Uterus (tissue), 4 donors: ENCODE results near the gene FAM210B. TPM values are rescaled to one million over a fixed set of nuclear protein-coding genes. Genes with fewer than 3 reads are reported as not detected.

Experiments
- DNase-seq, 2 donors: peaks; one replicate each; pipeline ENCODE4 v3.0.0-alpha.2; 2019 to 2020
- H3K27ac ChIP-seq, 2 donors: fragments of 200-600 bp; sonication (generic); 1 replicate in 1 of 2; 2 replicates in 1 of 2; pipeline ENCODE4 v1.5.1; 2016 to 2018
- H3K27me3 ChIP-seq, 2 donors: fragments of 200-600 bp; sonication (generic); one replicate each; pipeline ENCODE4 v1.5.1; 2018 to 2019; ENCODE audit warnings: control low read depth in 1 of 2
- H3K36me3 ChIP-seq, 2 donors: fragments of 200-600 bp; sonication (generic); one replicate each; pipeline ENCODE4 v1.5.1; 2019; ENCODE audit warnings: control low read depth in 1 of 2
- H3K4me1 ChIP-seq, 2 donors: fragments of 200-600 bp; sonication (generic); one replicate each; pipeline ENCODE4 v1.5.1; 2018 to 2019; ENCODE audit warnings: control low read depth in 1 of 2
- H3K4me3 ChIP-seq, 2 donors: fragments of 200-600 bp; sonication (generic); 1 replicate in 1 of 2; 2 replicates in 1 of 2; pipeline ENCODE4 v1.5.1; 2018 to 2019; ENCODE audit warnings: mild to moderate bottlenecking in 1 of 2
- H3K9me3 ChIP-seq, 2 donors: fragments of 200-600 bp; sonication (generic); one replicate each; pipeline ENCODE4 v1.5.1; 2019; ENCODE audit warnings: control low read depth in 1 of 2
- POLR2A ChIP-seq, 2 donors: fragments of 450-650 bp; IDR thresholded peaks; one replicate each; pipeline ENCODE4 v1.6.1; 2016; ENCODE audit warnings: antibody characterized with exemption in 2 of 2, mild to moderate bottlenecking in 1 of 2, moderate library complexity in 1 of 2
- intact Hi-C: fragments of 100-400 bp; cut with DNase I; formaldehyde crosslinking; loops from one replicate; pipeline ENCODE4 v1.15.1; 2023; ENCODE audit warnings: low total_unique reads
- total RNA-seq, 4 donors: library from RNA; depleted of rRNA in 3 of 4; stranded (reverse); fragments of >200 nt in 3 of 4; gene quantifications; one replicate each; pipeline versions ENCODE4 v1.1.0 to v1.2.4, GENCODE V29; 2014 to 2023
- TF ChIP-seq, protein P1 (sequence below), 4 experiments: fragments of 200-600 bp in 2 of 4; fragments of 450-650 bp in 2 of 4; sonication (generic) in 2 of 4; IDR thresholded peaks; one replicate each; pipeline ENCODE4 v1.5.1; 2016 to 2019; ENCODE audit warnings: antibody characterized with exemption in 4 of 4, mild to moderate bottlenecking in 2 of 4, moderate library complexity in 1 of 4
- donor health status: DM: yes; HTN: yes; CAD: no.

The FAM210B gene
- total RNA-seq, 4 donors from 2014 or later: 28.2 to 46.5 (median 37.4) TPM

GRCh38 chr20:56391596-56392131, 32.9 kb downstream of the FAM210B start:
- DNase-seq: no peak
- H3K27ac ChIP-seq: peak overlapping the region; percentile 85 to 90
- H3K36me3 ChIP-seq: no peaks in the 10 kb centered on the region
- peak overlapping the region; percentile 60 to 93 for H3K4me3 ChIP-seq
- TF ChIP-seq POLR2A (IDR thresholded peaks at IDR 0.05): no peak
- no peaks in the 10 kb centered on the region for H3K4me1 ChIP-seq
- intact Hi-C loops: no loop called here
- H3K9me3 ChIP-seq: no peaks in the 10 kb centered on the region
- no peaks in the 10 kb centered on the region for H3K27me3 ChIP-seq

GRCh38 chr20:56392132-56392880, 33.5 kb downstream of the FAM210B start, which contains the start of the genes AURKA and CSTF1:
AURKA (minus strand) TSS chr20:56392215; CDS start chr20:56388197, 4,018 bp downstream.
CSTF1 (plus strand) TSS chr20:56392645; CDS start chr20:56395553, 2,908 bp downstream.
- no peaks in the 10 kb centered on the region for H3K27me3 ChIP-seq
- H3K27ac ChIP-seq: peak within 1 kb of the TSS; percentile 85 to 90

DNA sequence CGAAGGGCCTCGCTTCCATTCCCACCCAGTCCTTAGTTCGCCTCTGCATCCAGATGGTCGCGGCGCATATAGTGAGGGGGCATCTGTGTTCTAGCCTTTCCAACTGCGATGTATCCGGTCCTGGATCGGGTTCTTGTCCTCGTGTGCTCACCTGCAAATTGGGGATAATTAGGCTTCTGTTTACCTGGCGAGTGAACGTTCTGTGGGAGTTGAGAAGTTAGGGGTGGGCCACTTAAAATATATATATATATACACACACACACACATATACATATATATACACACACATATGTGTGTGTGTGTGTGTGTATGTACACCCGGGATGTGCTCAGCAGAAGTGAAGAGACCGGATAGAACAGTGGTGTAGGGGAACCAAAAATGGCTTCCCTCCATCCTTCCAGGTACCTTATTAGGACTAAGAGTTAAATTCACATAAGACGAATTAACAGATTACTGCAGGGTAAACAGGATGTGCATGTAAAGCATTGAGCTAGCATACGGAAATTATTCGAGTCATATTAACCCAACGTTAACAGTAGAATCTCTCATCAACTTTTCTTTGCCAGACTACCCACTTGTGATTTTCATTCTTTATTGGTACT, 34.2 kb downstream of the FAM210B start:
- H3K9me3 ChIP-seq: no peaks in the 10 kb centered on the region
- H3K4me1 ChIP-seq: no peaks in the 10 kb centered on the region
- no peak for TF ChIP-seq POLR2A (IDR thresholded peaks at IDR 0.05)
- TF ChIP-seq, protein P1, sequence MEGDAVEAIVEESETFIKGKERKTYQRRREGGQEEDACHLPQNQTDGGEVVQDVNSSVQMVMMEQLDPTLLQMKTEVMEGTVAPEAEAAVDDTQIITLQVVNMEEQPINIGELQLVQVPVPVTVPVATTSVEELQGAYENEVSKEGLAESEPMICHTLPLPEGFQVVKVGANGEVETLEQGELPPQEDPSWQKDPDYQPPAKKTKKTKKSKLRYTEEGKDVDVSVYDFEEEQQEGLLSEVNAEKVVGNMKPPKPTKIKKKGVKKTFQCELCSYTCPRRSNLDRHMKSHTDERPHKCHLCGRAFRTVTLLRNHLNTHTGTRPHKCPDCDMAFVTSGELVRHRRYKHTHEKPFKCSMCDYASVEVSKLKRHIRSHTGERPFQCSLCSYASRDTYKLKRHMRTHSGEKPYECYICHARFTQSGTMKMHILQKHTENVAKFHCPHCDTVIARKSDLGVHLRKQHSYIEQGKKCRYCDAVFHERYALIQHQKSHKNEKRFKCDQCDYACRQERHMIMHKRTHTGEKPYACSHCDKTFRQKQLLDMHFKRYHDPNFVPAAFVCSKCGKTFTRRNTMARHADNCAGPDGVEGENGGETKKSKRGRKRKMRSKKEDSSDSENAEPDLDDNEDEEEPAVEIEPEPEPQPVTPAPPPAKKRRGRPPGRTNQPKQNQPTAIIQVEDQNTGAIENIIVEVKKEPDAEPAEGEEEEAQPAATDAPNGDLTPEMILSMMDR (IDR thresholded peaks at IDR 0.05): no peak
- no peaks in the 10 kb centered on the region for H3K27me3 ChIP-seq
- no peak for DNase-seq
- no peaks in the 10 kb centered on the region for H3K36me3 ChIP-seq
- peak overlapping the region; percentile 85 to 90 for H3K27ac ChIP-seq
- peak overlapping the region; percentile 60 to 93 for H3K4me3 ChIP-seq
- intact Hi-C loops: no loop called here

More at GRCh38 chr20:56392132-56392880, 33.5 kb downstream of the FAM210B start, which contains the start of the genes AURKA and CSTF1:
- intact Hi-C loops: no loop called here
- Histone ChIP-seq H3K4me3 (peak within 1 kb of the TSS; percentile 60 to 93), H3K36me3 (no peaks in the 10 kb centered on the region), H3K9me3 (no peaks in the 10 kb centered on the region), H3K4me1 (no peaks in the 10 kb centered on the region)
- peak; percentile 99 to 100 for DNase-seq
- TF ChIP-seq POLR2A (IDR thresholded peaks at IDR 0.05): peak; percentile 23 to 51
- TF ChIP-seq, protein P1 (IDR thresholded peaks at IDR 0.05): no peak

- H3K36me3 ChIP-seq: no peaks in the 10 kb centered on the region
- intact Hi-C loops: no loop called here
- H3K27ac ChIP-seq: no peak overlapping the region
- H3K9me3 ChIP-seq: no peaks in the 10 kb centered on the region
- no peaks in the 10 kb centered on the region for H3K4me1 ChIP-seq
- TF ChIP-seq, protein P1 (IDR thresholded peaks at IDR 0.05): no peak
- TF ChIP-seq POLR2A (IDR thresholded peaks at IDR 0.05): no peak
- DNase-seq: no peak
- H3K4me3 ChIP-seq: peak overlapping the region in 1 of 2 donors; percentile 60
- no peaks in the 10 kb centered on the region for H3K27me3 ChIP-seq
These were observed 34.9 kb downstream of the FAM210B start for GRCh38 chr20:56393653-56394052.

DNA sequence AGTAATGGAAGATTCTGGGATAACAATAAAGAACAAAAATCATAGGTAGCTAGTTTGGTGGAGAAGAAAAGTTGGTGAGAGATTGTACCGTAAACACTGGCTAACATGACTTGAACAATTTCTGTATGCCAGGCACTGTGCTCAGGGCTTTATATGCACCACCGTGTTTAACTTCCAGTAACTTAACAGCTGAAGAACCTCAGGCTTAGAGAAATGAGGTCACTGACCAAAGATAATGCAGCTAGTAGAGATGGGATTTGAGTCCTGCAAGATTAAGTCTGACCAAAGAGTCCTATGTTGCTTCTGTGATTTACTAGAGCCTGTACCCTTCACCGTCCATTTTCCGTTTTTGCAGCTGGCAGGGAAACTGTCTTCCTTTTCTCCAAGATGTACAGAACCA, 36.4 kb downstream of the FAM210B start:
- intact Hi-C loops: no loop called here
- no peaks in the 10 kb centered on the region for H3K36me3 ChIP-seq

More for the DNA sequence above, 36.4 kb downstream of the FAM210B start:
- Histone ChIP-seq H3K4me1 (no peaks in the 10 kb centered on the region), H3K27me3 (no peaks in the 10 kb centered on the region), H3K9me3 (no peaks in the 10 kb centered on the region), H3K27ac (no peak overlapping the region), H3K4me3 (no peak overlapping the region)
- no peak for DNase-seq
- TF ChIP-seq POLR2A (IDR thresholded peaks at IDR 0.05): no peak
- TF ChIP-seq, protein P1 (IDR thresholded peaks at IDR 0.05): no peak
